Mesenchymal stem cell (in vitro differentiated cells and primary cell): ENCODE results near the gene MYOD1.
A peak's percentile ranks its signal among the peaks of the same experiment; 100 is the strongest.

Experiments used
- DNase-seq: peaks from one replicate; pipeline ENCODE4 v3.0.0-alpha.2; 2013
- H2AFZ ChIP-seq: one replicate; pipeline ENCODE4 v1.6.1; 2013; ENCODE audit warnings: low read depth, mild to moderate bottlenecking, control low read depth, inconsistent platforms, low read length, moderate library complexity
- H2AK5ac ChIP-seq: 2 replicates; pipeline ENCODE4 v1.6.1; 2013; ENCODE audit warnings: low read length, moderate library complexity, mild to moderate bottlenecking, inconsistent platforms; ENCODE audit not compliant: severe bottlenecking
- H2BK120ac ChIP-seq: one replicate; pipeline ENCODE4 v1.6.1; 2013; ENCODE audit warnings: low read depth, mild to moderate bottlenecking, inconsistent platforms, low read length, moderate library complexity
- H2BK12ac ChIP-seq, 2 experiments: one replicate each; pipeline ENCODE4 v1.6.1; 2013; ENCODE audit warnings: inconsistent platforms in 2 of 2, low read length in 2 of 2, mild to moderate bottlenecking in 2 of 2, moderate library complexity in 2 of 2, control low read depth in 1 of 2
- H2BK15ac ChIP-seq: one replicate; pipeline ENCODE4 v1.6.1; 2013; ENCODE audit warnings: mild to moderate bottlenecking, low read depth, inconsistent platforms; ENCODE audit not compliant: poor library complexity, severe bottlenecking
- H2BK5ac ChIP-seq: 2 replicates; pipeline ENCODE4 v1.6.1; 2013; ENCODE audit warnings: low read depth, mild to moderate bottlenecking, low read length, control low read depth, inconsistent platforms; ENCODE audit not compliant: poor library complexity, severe bottlenecking
- H3K14ac ChIP-seq, 2 experiments: one replicate each; pipeline ENCODE4 v1.6.1; 2013; ENCODE audit warnings: inconsistent platforms in 2 of 2, low read length in 2 of 2, control low read depth in 1 of 2, mild to moderate bottlenecking in 1 of 2, moderate library complexity in 1 of 2
- H3K18ac ChIP-seq, 2 experiments: one replicate each; pipeline ENCODE4 v1.6.1; 2013; ENCODE audit warnings: inconsistent platforms in 2 of 2, low read length in 2 of 2, control low read depth in 1 of 2, low read depth in 1 of 2, mild to moderate bottlenecking in 1 of 2
- H3K23ac ChIP-seq, 2 experiments: one replicate each; pipeline ENCODE4 v1.6.1; 2013; ENCODE audit warnings: inconsistent platforms in 2 of 2, low read length in 2 of 2, mild to moderate bottlenecking in 2 of 2, moderate library complexity in 2 of 2, control low read depth in 1 of 2
- H3K27ac ChIP-seq: 2 replicates; pipeline ENCODE4 v1.5.1; 2013; ENCODE audit warnings: mild to moderate bottlenecking, moderate library complexity, low read length, control low read depth, inconsistent platforms; ENCODE audit not compliant: poor library complexity, severe bottlenecking
- H3K27me3 ChIP-seq, 2 experiments: 2 replicates each; pipeline versions ENCODE4 v1.6.1 to v1.7.0; 2013; ENCODE audit warnings: low read length in 2 of 2, mild to moderate bottlenecking in 2 of 2, moderate library complexity in 2 of 2, control low read depth in 1 of 2, inconsistent platforms in 1 of 2; ENCODE audit not compliant: control insufficient read depth in 1 of 2, insufficient read depth in 1 of 2
- H3K36me3 ChIP-seq, 2 experiments: 2 replicates each; pipeline versions ENCODE4 v1.6.1 to v1.7.0; 2013; ENCODE audit warnings: low read length in 2 of 2, control low read depth in 1 of 2, inconsistent platforms in 1 of 2, low read depth in 1 of 2, mild to moderate bottlenecking in 1 of 2; ENCODE audit not compliant: insufficient read depth in 2 of 2, control insufficient read depth in 1 of 2
- H3K4ac ChIP-seq, 2 experiments: one replicate each; pipeline ENCODE4 v1.6.1; 2013; ENCODE audit warnings: inconsistent platforms in 2 of 2, low read length in 2 of 2, mild to moderate bottlenecking in 2 of 2, moderate library complexity in 2 of 2, control low read depth in 1 of 2, low read depth in 1 of 2
- H3K4me1 ChIP-seq: 2 replicates; pipeline ENCODE4 v1.6.1; 2013; ENCODE audit warnings: low read depth, low read length, control low read depth; ENCODE audit not compliant: control insufficient read depth, insufficient read depth
- H3K4me2 ChIP-seq: 2 replicates; pipeline ENCODE4 v1.6.1; 2013; ENCODE audit warnings: low read length, mild to moderate bottlenecking, inconsistent platforms; ENCODE audit not compliant: poor library complexity, severe bottlenecking
- H3K4me3 ChIP-seq, 2 experiments: 2 replicates each; pipeline versions ENCODE4 v1.5.1 to v1.7.0; 2013; ENCODE audit warnings: low read length in 2 of 2, mild to moderate bottlenecking in 2 of 2, control low read depth in 1 of 2, low read depth in 1 of 2; ENCODE audit not compliant: insufficient read depth in 1 of 2
- H3K79me1 ChIP-seq: replicated peaks from 2 replicates; pipeline ENCODE4 v1.6.1; 2013; ENCODE audit warnings: mild to moderate bottlenecking, control low read depth, low read length, inconsistent platforms; ENCODE audit not compliant: poor library complexity, severe bottlenecking
- H3K9ac ChIP-seq: 2 replicates; pipeline ENCODE4 v1.7.0; 2013; ENCODE audit warnings: mild to moderate bottlenecking, low read length, moderate library complexity
- H3K9me3 ChIP-seq: 2 replicates; pipeline ENCODE4 v1.7.0; 2013; ENCODE audit warnings: mild to moderate bottlenecking, low read length; ENCODE audit not compliant: control insufficient read depth
- H4K8ac ChIP-seq: one replicate; pipeline ENCODE4 v1.6.1; 2013; ENCODE audit warnings: inconsistent platforms, mild to moderate bottlenecking, low read length, moderate library complexity
- H4K91ac ChIP-seq: one replicate; pipeline ENCODE4 v1.6.1; 2013; ENCODE audit warnings: mild to moderate bottlenecking, low read length, inconsistent platforms
- WGBS: methylation state at CpG from one replicate; pipeline ENCODE4 v1.1.7; 2013; ENCODE audit warnings: mixed read lengths; 5-methylcytosine and 5-hydroxymethylcytosine counted together

The MYOD1 gene

DNA sequence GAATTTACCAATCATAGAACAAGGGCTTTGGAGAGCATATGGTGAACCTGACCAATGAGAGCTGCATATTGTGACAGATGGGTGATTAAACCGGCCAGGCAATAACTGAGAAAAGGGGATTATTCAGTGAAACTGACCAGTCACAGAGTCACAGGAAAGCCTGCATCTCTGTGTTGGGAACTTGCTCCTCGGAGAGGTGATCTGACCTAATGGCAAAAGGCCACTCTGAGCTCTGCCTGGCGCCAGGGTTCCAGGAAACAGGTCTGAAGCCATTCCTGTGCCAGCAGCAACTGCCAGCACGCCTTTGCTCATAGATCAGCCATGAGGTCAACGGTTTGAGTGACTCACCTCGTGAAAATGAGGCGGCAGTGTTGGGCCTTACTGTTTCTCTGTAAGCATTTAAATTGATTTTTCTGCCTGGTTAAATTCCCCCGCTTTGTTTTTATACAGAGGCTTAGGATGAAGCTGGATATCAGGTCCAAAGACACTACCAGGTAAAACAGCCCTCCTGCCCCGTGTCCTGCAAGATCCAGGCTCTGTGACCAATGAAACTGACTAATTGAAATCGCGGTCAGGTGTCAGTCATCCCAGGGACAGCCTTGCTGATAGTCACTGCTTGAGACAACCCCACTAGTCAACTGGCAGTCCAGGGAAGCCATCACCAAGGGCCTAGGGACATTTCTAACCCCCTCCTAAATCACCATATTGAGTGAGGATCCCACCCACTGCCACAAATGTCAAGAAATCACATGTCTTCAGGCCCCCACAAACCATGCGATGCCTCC is 35.8 kb upstream of the MYOD1 start:
- 55% methylated on average over 11 of the region's 12 CpGs for WGBS
- H2BK12ac ChIP-seq: no peak overlapping the region
- no peak overlapping the region for H3K4ac ChIP-seq
- H3K27me3 ChIP-seq: peaks cover 29 to 40% of the 10 kb centered on the region in 2 experiments
- no peak overlapping the region for H3K23ac ChIP-seq
- H3K4me3 ChIP-seq: no peak overlapping the region
- H3K18ac ChIP-seq: no peak overlapping the region
- H4K8ac ChIP-seq: no peak overlapping the region
- H4K91ac ChIP-seq: no peak overlapping the region
- H3K9me3 ChIP-seq: no peaks in the 10 kb centered on the region
- H3K36me3 ChIP-seq: no peaks in the 10 kb centered on the region
- no peak overlapping the region for H3K4me2 ChIP-seq
- no peak overlapping the region for H2BK120ac ChIP-seq
- no peak overlapping the region for H2BK15ac ChIP-seq
- H3K14ac ChIP-seq: no peak overlapping the region
- no peak overlapping the region for H2AFZ ChIP-seq
- H3K79me1 ChIP-seq: no peaks in the 10 kb centered on the region
- H3K9ac ChIP-seq: no peak overlapping the region
- H3K4me1 ChIP-seq: no peaks in the 10 kb centered on the region
- H3K27ac ChIP-seq: no peak overlapping the region
- no peak overlapping the region for H2AK5ac ChIP-seq
- H2BK5ac ChIP-seq: no peak overlapping the region
- peak; percentile 37 for DNase-seq

DNA sequence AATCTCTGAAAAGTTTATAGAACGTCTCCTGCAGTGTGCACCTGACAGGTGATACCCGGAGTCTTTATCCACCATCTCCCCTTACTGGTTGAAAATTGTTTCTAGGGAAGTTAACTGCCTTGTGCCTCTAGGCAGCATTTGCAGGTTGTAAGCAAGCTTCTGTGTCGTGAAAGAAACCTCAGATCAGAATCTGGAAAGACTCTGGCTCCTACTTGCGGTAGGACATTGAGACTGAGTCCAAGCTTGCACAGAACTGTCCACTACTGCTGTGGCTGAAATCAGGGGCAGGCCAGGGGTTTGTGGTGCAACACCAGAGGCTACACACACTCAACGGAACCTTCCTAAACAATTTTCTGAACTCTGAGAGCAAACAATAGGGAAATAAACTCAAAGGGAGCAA is 34.8 kb upstream of the MYOD1 start:
- no peak overlapping the region for H3K14ac ChIP-seq
- WGBS: 73% methylated on average over 3 of the region's 5 CpGs
- no peaks in the 10 kb centered on the region for H3K4me1 ChIP-seq
- peaks cover 26 to 46% of the 10 kb centered on the region in 2 experiments for H3K27me3 ChIP-seq
- no peak overlapping the region for H2BK12ac ChIP-seq
- H3K23ac ChIP-seq: no peak overlapping the region
- no peaks in the 10 kb centered on the region for H3K79me1 ChIP-seq
- no peak overlapping the region for H3K27ac ChIP-seq
- H2BK5ac ChIP-seq: no peak overlapping the region
- H2BK120ac ChIP-seq: no peak overlapping the region
- H4K91ac ChIP-seq: no peak overlapping the region
- H2BK15ac ChIP-seq: no peak overlapping the region
- no peaks in the 10 kb centered on the region for H3K9me3 ChIP-seq
- no peak overlapping the region for H3K4me2 ChIP-seq
- no peaks in the 10 kb centered on the region for H3K36me3 ChIP-seq
- no peak for DNase-seq
- no peak overlapping the region for H2AFZ ChIP-seq
- H3K4me3 ChIP-seq: no peak overlapping the region
- H2AK5ac ChIP-seq: no peak overlapping the region
- no peak overlapping the region for H3K9ac ChIP-seq
- no peak overlapping the region for H3K18ac ChIP-seq
- H3K4ac ChIP-seq: no peak overlapping the region
- no peak overlapping the region for H4K8ac ChIP-seq

GRCh38 chr11:17686231-17686980 is 33.0 kb upstream of the MYOD1 start:
- Histone ChIP-seq H3K4ac (no peak overlapping the region), H3K23ac (no peak overlapping the region), H3K9me3 (no peaks in the 10 kb centered on the region), H3K4me2 (no peak overlapping the region), H3K18ac (no peak overlapping the region), H2BK5ac (no peak overlapping the region), H3K27ac (no peak overlapping the region), H3K14ac (no peak overlapping the region), H2BK15ac (no peak overlapping the region), H3K27me3 (peaks cover 22 to 54% of the 10 kb centered on the region in 2 experiments), H3K9ac (no peak overlapping the region), H2AFZ (no peak overlapping the region), H4K8ac (no peak overlapping the region), H3K4me1 (no peaks in the 10 kb centered on the region), H2AK5ac (no peak overlapping the region), H3K4me3 (no peak overlapping the region), H2BK12ac (no peak overlapping the region), H2BK120ac (no peak overlapping the region), H4K91ac (no peak overlapping the region), H3K79me1 (no peaks in the 10 kb centered on the region), H3K36me3 (no peaks in the 10 kb centered on the region)
- WGBS: 49% methylated on average over 8 of the region's 8 CpGs
- no peak for DNase-seq

DNA sequence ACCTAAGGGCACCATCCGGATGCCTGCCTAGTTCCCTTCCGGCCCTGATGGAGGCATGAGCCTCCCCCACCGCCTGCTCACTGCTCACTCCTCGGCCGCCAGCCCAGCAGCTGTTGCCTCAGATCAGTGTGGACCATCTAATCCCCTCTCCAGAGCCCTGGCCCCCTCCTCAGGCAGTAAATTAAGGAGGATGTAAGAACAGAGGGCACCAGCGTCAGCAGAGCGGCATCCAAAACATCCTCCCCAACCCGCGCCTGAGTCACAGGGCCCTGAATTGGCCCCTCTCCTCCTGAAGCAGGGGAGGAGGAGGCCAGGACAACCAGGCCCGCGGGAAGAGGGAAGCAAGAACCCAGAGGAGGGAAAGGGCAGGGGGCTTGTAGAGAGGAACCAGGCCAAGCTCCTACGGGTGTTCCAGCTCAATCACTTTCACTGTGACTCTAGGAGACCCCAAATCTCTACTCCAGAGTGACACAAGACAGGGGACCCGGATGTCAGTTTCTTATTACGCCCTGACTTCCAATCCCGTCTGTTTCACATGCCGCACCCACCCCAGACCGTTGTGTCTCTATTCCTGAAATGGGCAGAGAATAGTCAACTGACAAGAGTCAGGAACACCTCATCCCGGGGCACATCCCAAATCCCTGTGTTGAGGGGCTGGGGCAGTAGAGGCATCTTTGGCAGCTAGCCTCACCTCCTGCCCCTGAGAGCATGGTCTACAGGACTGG is 31.3 kb upstream of the MYOD1 start:
- Histone ChIP-seq H2AK5ac (no peak overlapping the region), H3K36me3 (no peaks in the 10 kb centered on the region), H2BK120ac (no peak overlapping the region), H3K9ac (no peak overlapping the region), H3K9me3 (peaks cover 4% of the 10 kb centered on the region), H3K4me2 (no peak overlapping the region), H3K23ac (no peak overlapping the region), H3K4ac (no peak overlapping the region), H2BK12ac (no peak overlapping the region), H3K14ac (no peak overlapping the region), H3K79me1 (no peaks in the 10 kb centered on the region), H2AFZ (no peak overlapping the region), H3K27me3 (peaks cover 39 to 68% of the 10 kb centered on the region in 2 experiments), H4K8ac (no peak overlapping the region), H3K18ac (no peak overlapping the region), H3K4me1 (no peaks in the 10 kb centered on the region), H3K4me3 (no peak overlapping the region), H3K27ac (no peak overlapping the region), H4K91ac (no peak overlapping the region), H2BK15ac (no peak overlapping the region), H2BK5ac (no peak overlapping the region)
- no peak for DNase-seq
- 88% methylated on average over 18 of the region's 18 CpGs for WGBS
